Measurements from ENCODE around the gene PRX. TPM values are rescaled to one million over a fixed set of nuclear protein-coding genes. Genes with fewer than 3 reads are reported as not detected.
"Not testable (repeated sequence)": the region's sequence is repeated elsewhere in the genome, so short reads cannot be mapped to it uniquely, and the experiment has no call there.

Gene PRX
- total and polyA plus RNA-seq, 2 of the 13 experiments (the other 11 are each of a cell fraction or from before 2014, with no cell fraction given): 0.66 TPM

DNA sequence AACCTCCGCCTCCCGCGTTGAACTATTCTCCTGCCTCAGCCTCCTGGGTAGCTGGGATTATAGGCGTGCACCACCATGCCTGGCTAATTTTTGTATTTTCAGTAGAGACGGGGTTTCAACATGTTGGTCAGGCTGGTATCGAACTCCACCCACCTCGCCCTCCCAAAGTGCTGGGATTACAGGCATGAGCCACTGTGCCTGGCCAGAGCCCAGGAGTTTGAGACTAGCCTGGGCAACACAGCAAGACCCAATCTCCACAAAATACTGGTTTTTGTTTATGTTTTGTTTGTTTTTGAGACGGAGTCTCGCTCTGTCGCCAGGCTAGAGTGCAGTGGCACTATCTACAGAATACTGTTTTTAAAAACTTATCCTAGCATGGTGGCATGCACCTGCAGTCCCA lies 17.1 kb upstream of the PRX start:
- POLR2A ChIA-PET: interaction anchor here (1.0 to 1.2 kb wide), 2 partner anchors 10 to 36 kb away, joined by 3 to 7 read pairs; no protein-coding TSS in a partner anchor
- peak; percentile 73; the same call in 1 of the 2 replicates for TF ChIP-seq ZNF121 (CRISPR knock-in tag; IDR thresholded peaks at IDR 0.05)

DNA sequence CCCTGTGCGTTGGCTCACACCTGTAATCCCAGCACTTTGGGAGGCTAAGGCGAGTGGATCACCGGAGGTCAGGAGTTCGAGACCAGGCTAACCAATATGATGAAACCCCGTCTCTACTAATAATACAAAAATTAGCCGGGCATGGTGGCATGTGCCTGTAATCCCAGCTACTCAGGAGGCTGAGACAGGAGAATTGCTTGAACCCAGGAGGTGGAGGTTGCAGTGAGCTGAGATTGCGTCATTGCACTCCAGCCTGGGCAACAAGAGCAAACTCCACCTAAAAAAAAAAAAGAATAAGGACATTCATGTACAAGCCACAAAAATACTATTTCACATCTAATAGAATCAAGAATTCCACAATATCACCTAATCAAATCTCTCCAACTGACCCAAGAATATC lies 15.0 kb upstream of the PRX start:
- H3K9me3 ChIP-seq (ENCODE audit: low read length); H3K4me2 ChIP-seq (ENCODE audit: low read depth, low read length); FAIRE-seq; H3K27me3 ChIP-seq (ENCODE audit: control insufficient read depth in 1 of 2, insufficient read depth in 2 of 2, low read length in 2 of 2); in situ Hi-C loops (cut with HindIII; ENCODE audit: extremely low pct_ligation_motif_present, low pct_unique_long_range_greater_than_20kb); H2AFZ ChIP-seq (ENCODE audit: low read length); ATAC-seq; H3K36me3 ChIP-seq (replicated peaks in 1 of 2; ENCODE audit: control insufficient read depth in 1 of 2, insufficient read depth in 2 of 2, low read length in 2 of 2); CTCF ChIA-PET (ENCODE audit: low intra/inter-chr PET ratio, low total read pairs); H3K4me3 ChIP-seq (replicated peaks in 1 of 3; ENCODE audit: insufficient read depth in 1 of 3, low read depth in 2 of 3, low read length in 3 of 3); POLR2A ChIA-PET; H3K27ac ChIP-seq (ENCODE audit: extremely low read length, insufficient read depth, low read length); DNase-seq (ENCODE audit: low spot score); BruUV-seq (replicated peaks); H4K20me1 ChIP-seq (ENCODE audit: insufficient read depth, low read length); H3K9ac ChIP-seq (ENCODE audit: insufficient read depth, low read depth, low read length); TF ChIP-seq ATF7 (CRISPR knock-in tag; IDR thresholded peaks at IDR 0.05): not testable (repeated sequence)
- Histone ChIP-seq H3K4me1 (ENCODE audit: insufficient read depth, low read length) (peaks cover 41% of the 10 kb centered on the region), H3K79me2 (ENCODE audit: insufficient read depth, low read length) (peaks cover 10% of the 10 kb centered on the region)
- 62% methylated on average over 7 of the region's 7 CpGs for WGBS (ENCODE audit: low lambda C conversion rate)
- intact Hi-C loops (cut with micrococcal nuclease; ENCODE audit: unreplicated experiment): loop anchor here (10.0 kb wide), 1 partner anchor 83 kb away; the partner anchor contains the start of genes C19orf47 and PLD3
- TF ChIP-seq, protein P1, sequence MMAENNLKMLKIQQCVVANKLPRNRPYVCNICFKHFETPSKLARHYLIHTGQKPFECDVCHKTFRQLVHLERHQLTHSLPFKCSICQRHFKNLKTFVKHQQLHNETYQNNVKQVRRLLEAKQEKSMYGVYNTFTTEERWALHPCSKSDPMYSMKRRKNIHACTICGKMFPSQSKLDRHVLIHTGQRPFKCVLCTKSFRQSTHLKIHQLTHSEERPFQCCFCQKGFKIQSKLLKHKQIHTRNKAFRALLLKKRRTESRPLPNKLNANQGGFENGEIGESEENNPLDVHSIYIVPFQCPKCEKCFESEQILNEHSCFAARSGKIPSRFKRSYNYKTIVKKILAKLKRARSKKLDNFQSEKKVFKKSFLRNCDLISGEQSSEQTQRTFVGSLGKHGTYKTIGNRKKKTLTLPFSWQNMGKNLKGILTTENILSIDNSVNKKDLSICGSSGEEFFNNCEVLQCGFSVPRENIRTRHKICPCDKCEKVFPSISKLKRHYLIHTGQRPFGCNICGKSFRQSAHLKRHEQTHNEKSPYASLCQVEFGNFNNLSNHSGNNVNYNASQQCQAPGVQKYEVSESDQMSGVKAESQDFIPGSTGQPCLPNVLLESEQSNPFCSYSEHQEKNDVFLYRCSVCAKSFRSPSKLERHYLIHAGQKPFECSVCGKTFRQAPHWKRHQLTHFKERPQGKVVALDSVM (CRISPR knock-in tag; IDR thresholded peaks at IDR 0.05): peak; percentile 95
- TF ChIP-seq CEBPG (CRISPR knock-in tag; IDR thresholded peaks at IDR 0.05): peak; percentile 76
- TF ChIP-seq ATF7 (IDR thresholded peaks at IDR 0.05): peak; percentile 42; the same call in 1 of the 2 replicates
- peak; percentile 62; the same call in 1 of the 2 replicates for TF ChIP-seq ZMYM3 (CRISPR knock-in tag; IDR thresholded peaks at IDR 0.05)

More for the DNA sequence above, 17.1 kb upstream of the PRX start:
- H3K9ac ChIP-seq (ENCODE audit: insufficient read depth, low read depth, low read length); H3K4me3 ChIP-seq (replicated peaks in 1 of 3; ENCODE audit: insufficient read depth in 1 of 3, low read depth in 2 of 3, low read length in 3 of 3); H2AFZ ChIP-seq (ENCODE audit: low read length); H3K4me2 ChIP-seq (ENCODE audit: low read depth, low read length); ATAC-seq; intact Hi-C loops (cut with micrococcal nuclease; ENCODE audit: unreplicated experiment); H3K27ac ChIP-seq (ENCODE audit: extremely low read length, insufficient read depth, low read length); CTCF ChIA-PET (ENCODE audit: low intra/inter-chr PET ratio, low total read pairs); H3K9me3 ChIP-seq (ENCODE audit: low read length); H3K36me3 ChIP-seq (replicated peaks in 1 of 2; ENCODE audit: control insufficient read depth in 1 of 2, insufficient read depth in 2 of 2, low read length in 2 of 2); FAIRE-seq; H3K79me2 ChIP-seq (ENCODE audit: insufficient read depth, low read length); H3K27me3 ChIP-seq (ENCODE audit: control insufficient read depth in 1 of 2, insufficient read depth in 2 of 2, low read length in 2 of 2); BruUV-seq (replicated peaks); DNase-seq (ENCODE audit: low spot score); in situ Hi-C loops (cut with HindIII; ENCODE audit: extremely low pct_ligation_motif_present, low pct_unique_long_range_greater_than_20kb); H4K20me1 ChIP-seq (ENCODE audit: insufficient read depth, low read length): not testable (repeated sequence)
- H3K4me1 ChIP-seq (ENCODE audit: insufficient read depth, low read length): peaks cover 51% of the 10 kb centered on the region
- 93% methylated on average over 10 of the region's 10 CpGs for WGBS (ENCODE audit: low lambda C conversion rate)

Measured in HepG2 (cell line).